K562 (cell line): ENCODE data around the gene PACSIN1. TPM values are rescaled to one million over a fixed set of nuclear protein-coding genes. Genes with fewer than 3 reads are reported as not detected.

Source experiments
- ATAC-seq: fragments of 200-7000 bp; cut with Tn5 transposase; 3 replicates; pipeline ENCODE4 v1.9.1; 2020; ENCODE audit warnings: moderate library complexity
- BruUV-seq: library from RNA; stranded (reverse); fragments of 400-500 nt; replicated peaks from 2 replicates; lab custom pipeline; 2021; lab: Mats Ljungman, UMichigan
- CTCF ChIA-PET: fragments of 300-600 bp; formaldehyde crosslinking; extraction: SDS; loops from one replicate; lab custom pipeline; 2021; ENCODE audit warnings: low intra/inter-chr PET ratio; lab: Yijun Ruan, JAX
- POLR2A ChIA-PET: fragments of 300-600, 350-650 bp; sonication (Branson Sonifier 250); formaldehyde crosslinking; extraction: SDS; loops from one replicate; lab custom pipeline; 2021; ENCODE audit warnings: antibody characterized with exemption, inconsistent platforms; lab: Yijun Ruan, JAX
- DNase-seq, 4 experiments: peaks; one replicate each; pipeline versions ENCODE4 v3.0.0 to v3.0.0-alpha.2; 2011 to 2018; ENCODE audit warnings: low spot score in 3 of 4, mixed read lengths in 3 of 4; ENCODE audit errors: extremely low read depth in 1 of 4
- FAIRE-seq: peaks from 2 replicates; lab custom pipeline; 2011; peaks lifted over from hg19 to GRCh38; lab: Jason Lieb, UNC
- H2AFZ ChIP-seq: 2 replicates; pipeline ENCODE4 v1.6.0; 2011; ENCODE audit warnings: low read depth, low read length, control low read depth, inconsistent platforms
- H3K27ac ChIP-seq: fragments of 200-600 bp; 3 replicates; pipeline ENCODE4 v1.8.0; 2011; ENCODE audit warnings: low read depth, mild to moderate bottlenecking, control low read depth, inconsistent platforms, low read length, moderate library complexity, mixed read lengths; ENCODE audit errors: extremely low read depth
- H3K27me3 ChIP-seq, 2 experiments: fragments of 300-600 bp in 1 of 2; 2 replicates in 1 of 2; 3 replicates in 1 of 2; pipeline versions ENCODE4 v1.6.0 to v1.8.0; 2011; ENCODE audit warnings: inconsistent platforms in 2 of 2, low read length in 2 of 2, mild to moderate bottlenecking in 1 of 2, mixed read lengths in 1 of 2, moderate library complexity in 1 of 2; ENCODE audit not compliant: control insufficient read depth in 2 of 2, insufficient read depth in 2 of 2
- H3K36me3 ChIP-seq: fragments of 300-600 bp; 3 replicates; pipeline ENCODE4 v1.8.0; 2011; ENCODE audit warnings: mild to moderate bottlenecking, low read length, inconsistent platforms; ENCODE audit not compliant: control insufficient read depth, insufficient read depth
- H3K4me1 ChIP-seq, 2 experiments: fragments of 200-600 bp in 1 of 2; replicated peaks in 1 of 2; 2 replicates in 1 of 2; 3 replicates in 1 of 2; pipeline versions ENCODE4 v1.5.1 to v1.8.0; 2011; ENCODE audit warnings: inconsistent platforms in 2 of 2, low read length in 2 of 2, mild to moderate bottlenecking in 1 of 2, mixed read lengths in 1 of 2, moderate library complexity in 1 of 2; ENCODE audit not compliant: control insufficient read depth in 2 of 2, insufficient read depth in 2 of 2
- H3K4me2 ChIP-seq: 2 replicates; pipeline ENCODE4 v1.6.1; 2011; ENCODE audit warnings: low read length, control low read depth, inconsistent platforms, mixed read lengths; ENCODE audit not compliant: insufficient read depth
- H3K4me3 ChIP-seq: fragments of 200-600 bp; sonication (generic), shearing (Covaris generic); 2 replicates; pipeline ENCODE4 v1.5.1; 2016; ENCODE audit warnings: control low read depth, inconsistent platforms
- H3K79me2 ChIP-seq: fragments of 200-600 bp; 3 replicates; pipeline ENCODE4 v1.8.0; 2011; ENCODE audit warnings: low read length, inconsistent platforms; ENCODE audit not compliant: control insufficient read depth, insufficient read depth
- H3K9ac ChIP-seq, 2 experiments: 2 replicates each; pipeline versions ENCODE4 v1.6.0 to v1.6.1; 2011; ENCODE audit warnings: low read depth in 2 of 2, low read length in 2 of 2, control low read depth in 1 of 2, inconsistent platforms in 1 of 2, mild to moderate bottlenecking in 1 of 2, mixed read lengths in 1 of 2; ENCODE audit not compliant: insufficient read depth in 1 of 2
- H3K9me1 ChIP-seq: one replicate; pipeline ENCODE4 v1.6.0; 2011; ENCODE audit warnings: inconsistent platforms, mild to moderate bottlenecking, low read length, moderate library complexity; ENCODE audit not compliant: control insufficient read depth, insufficient read depth
- H3K9me3 ChIP-seq: replicated peaks from 2 replicates; pipeline ENCODE4 v1.5.1; 2011; ENCODE audit warnings: low read depth, low read length, inconsistent platforms; ENCODE audit not compliant: control insufficient read depth, insufficient read depth
- H4K20me1 ChIP-seq: replicated peaks from 2 replicates; pipeline ENCODE4 v1.6.1; 2011; ENCODE audit warnings: low read length, inconsistent platforms, mixed read lengths; ENCODE audit not compliant: control insufficient read depth, insufficient read depth
- POLR2AphosphoS5 ChIP-seq: IDR thresholded peaks from 2 replicates; pipeline ENCODE4 v1.6.1; 2011; ENCODE audit warnings: mild to moderate bottlenecking, low read depth, low read length, moderate library complexity; ENCODE audit not compliant: control insufficient read depth, insufficient read depth
- ZNF140 ChIP-seq: fragments of 250-450 bp; sonication (Bioruptor Pico); IDR thresholded peaks from 2 replicates; pipeline ENCODE4 v1.8.0; 2021; ENCODE audit warnings: moderate library complexity, mild to moderate bottlenecking, inconsistent platforms
- WGBS: fragments of 100-300 bp; shearing (Covaris generic); methylation state at CpG from one replicate; pipeline ENCODE4 v1.1.6; 2016; ENCODE audit warnings: low coverage, mixed read lengths; ENCODE audit not compliant: insufficient coverage; ENCODE audit errors: missing lambda C conversion rate; 5-methylcytosine and 5-hydroxymethylcytosine counted together
- in situ Hi-C: fragments of 300-500 bp; cut with MboI; formaldehyde crosslinking; loops from 4 replicates; pipeline ENCODE4 v1.15.0; 2018; ENCODE audit warnings: inconsistent platforms, mixed read lengths
- intact Hi-C: fragments of 100-400 bp; cut with micrococcal nuclease; formaldehyde crosslinking; loops from 2 replicates; pipeline ENCODE4 v1.14.2; 2022
- polyA plus RNA-seq, 8 experiments: library from polyadenylated mRNA; depleted of rRNA in 4 of 8; stranded (reverse) in 5 of 8; unstranded in 3 of 8; fragments of >200 nt; fragmentation: Nextera tagmentation in 2 of 8; fragmentation: Illumina TruSeq in 1 of 8; extraction: Ambion mirVana in 2 of 8; extraction: Trizol in 1 of 8; gene quantifications; 2 replicates each; pipeline versions ENCODE4 v1.2.1 to v1.2.3, GENCODE V29; 2011 to 2014; ENCODE audit warnings: inconsistent platforms in 1 of 8, missing spikeins in 1 of 8
- total RNA-seq, 7 experiments: library from RNA; depleted of rRNA in 6 of 7; stranded (reverse); fragments of >200 nt in 6 of 7; fragmentation: Illumina TruSeq in 2 of 7; extraction: Trizol in 2 of 7; gene quantifications; 2 replicates each; pipeline versions ENCODE4 v1.2.1 to v1.2.3, GENCODE V29; 2011 to 2021; ENCODE audit warnings: low replicate concordance in 1 of 7
- TF ChIP-seq, protein P1 (sequence below): fragments of 450-650 bp; formaldehyde crosslinking; IDR thresholded peaks from 2 replicates; pipeline ENCODE4 v1.4.0; 2020; ENCODE audit warnings: mild to moderate bottlenecking

The PACSIN1 gene
- total and polyA plus RNA-seq, 9 of the 15 experiments (the other 6 are each of a cell fraction or from before 2014, with no cell fraction given), result 0.01 to 1.7 (median 0.45) TPM

DNA sequence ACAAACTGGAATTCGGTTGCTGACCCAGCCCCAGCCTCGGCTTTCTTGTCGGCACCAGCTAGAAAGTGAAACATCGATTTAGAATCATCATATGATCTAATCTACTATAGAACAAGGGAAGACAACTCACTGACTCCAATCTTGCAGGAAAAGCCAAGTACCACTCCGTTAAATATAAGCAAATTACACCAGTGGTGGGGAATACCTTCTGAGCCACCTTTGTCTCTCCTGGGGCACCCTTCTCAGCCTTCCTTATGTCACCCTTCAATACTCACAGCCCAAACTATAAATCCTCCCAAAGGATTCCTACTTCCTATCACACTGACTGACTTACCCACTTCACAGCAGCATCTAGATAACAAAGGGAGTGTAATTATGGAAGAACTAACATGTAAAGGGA, 47.5 kb upstream of the PACSIN1 start:
- ATAC-seq, result no peak
- H3K27me3 ChIP-seq, result no peaks in the 10 kb centered on the region
- H3K9me3 ChIP-seq, result no peaks in the 10 kb centered on the region
- H3K9ac ChIP-seq, result no peak overlapping the region
- DNase-seq, result no peak
- WGBS, result 84% methylated on average over 5 of the region's 5 CpGs
- no peak overlapping the region for H3K4me2 ChIP-seq
- H3K4me1 ChIP-seq, result peaks cover 0 to under 1% of the 10 kb centered on the region in 2 experiments; a peak in 3 of 5 replicates
- in situ Hi-C loops (loop anchor here (5.0 kb wide), 1 partner anchor 251 kb away; no protein-coding TSS in a partner anchor), intact Hi-C loops (no loop called here)
- peaks cover 86% of the 10 kb centered on the region for H3K36me3 ChIP-seq
- POLR2A ChIA-PET, result interaction anchor here (1.0 to 1.1 kb wide), 3 partner anchors 13 to 786 kb away, joined by 3 read pairs; partner anchors contain the start of gene HMGA1
- CTCF ChIA-PET, result interaction anchor here (0.5 to 1.6 kb wide), 2 partner anchors 172 to 253 kb away, joined by 3 read pairs; no protein-coding TSS in a partner anchor
- peaks cover 34% of the 10 kb centered on the region for H3K79me2 ChIP-seq
- peaks cover 20% of the 10 kb centered on the region for H4K20me1 ChIP-seq
- no TSS peak for BruUV-seq
- TF ChIP-seq ZNF140 (CRISPR knock-in tag) (no peak), POLR2AphosphoS5 (peak; percentile 37; the same call in 1 of the 2 replicates)
- TF ChIP-seq, protein P1, sequence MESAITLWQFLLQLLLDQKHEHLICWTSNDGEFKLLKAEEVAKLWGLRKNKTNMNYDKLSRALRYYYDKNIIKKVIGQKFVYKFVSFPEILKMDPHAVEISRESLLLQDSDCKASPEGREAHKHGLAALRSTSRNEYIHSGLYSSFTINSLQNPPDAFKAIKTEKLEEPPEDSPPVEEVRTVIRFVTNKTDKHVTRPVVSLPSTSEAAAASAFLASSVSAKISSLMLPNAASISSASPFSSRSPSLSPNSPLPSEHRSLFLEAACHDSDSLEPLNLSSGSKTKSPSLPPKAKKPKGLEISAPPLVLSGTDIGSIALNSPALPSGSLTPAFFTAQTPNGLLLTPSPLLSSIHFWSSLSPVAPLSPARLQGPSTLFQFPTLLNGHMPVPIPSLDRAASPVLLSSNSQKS, result no peak
- H3K9me1 ChIP-seq, result no peaks in the 10 kb centered on the region
- H3K27ac ChIP-seq, result no peak overlapping the region
- no peak overlapping the region for H3K4me3 ChIP-seq
- no peak for FAIRE-seq
- H2AFZ ChIP-seq, result no peak overlapping the region
